Fibroblast of upper back skin (primary cell): ENCODE measurements around the gene ACSM6.
"Not testable (repeated sequence)": the region's sequence is repeated elsewhere in the genome, so short reads cannot be mapped to it uniquely, and the experiment has no call there.

Source experiments
- DNase-seq: peaks from one replicate; pipeline ENCODE4 v3.0.0-alpha.2; 2013

The ACSM6 gene

GRCh38 chr10:95220539-95220938, 26.5 kb downstream of the ACSM6 start:
- no peak for DNase-seq

GRCh38 chr10:95221124-95221523, 27.1 kb downstream of the ACSM6 start:
- peak; percentile 64 for DNase-seq

- no peak for DNase-seq
Observed at GRCh38 chr10:95225136-95225535, 31.1 kb downstream of the ACSM6 start.

GRCh38 chr10:95228934-95229723, 35.1 kb downstream of the ACSM6 start:
- not testable (repeated sequence) for DNase-seq

GRCh38 chr10:95229724-95230627, 35.9 kb downstream of the ACSM6 start:
- peak; percentile 99 for DNase-seq

- not testable (repeated sequence) for DNase-seq
Observed at GRCh38 chr10:95230677-95231586, 36.9 kb downstream of the ACSM6 start.

GRCh38 chr10:95233377-95234034, 39.5 kb downstream of the ACSM6 start:
- DNase-seq = no peak

GRCh38 chr10:95234951-95235350, 40.9 kb downstream of the ACSM6 start:
- DNase-seq = no peak

GRCh38 chr10:95235676-95236067, 41.6 kb downstream of the ACSM6 start:
- no peak for DNase-seq

GRCh38 chr10:95236068-95236903, 42.2 kb downstream of the ACSM6 start:
- peak; percentile 86 for DNase-seq

- DNase-seq = no peak
Observed at GRCh38 chr10:95237376-95238170, 43.5 kb downstream of the ACSM6 start.

- not testable (repeated sequence) for DNase-seq
Observed at GRCh38 chr10:95240096-95240495, 46.1 kb downstream of the ACSM6 start.

- DNase-seq = no peak
Observed at GRCh38 chr10:95240811-95241210, 46.8 kb downstream of the ACSM6 start.

- no peak for DNase-seq
Observed at GRCh38 chr10:95241533-95241932, 47.5 kb downstream of the ACSM6 start.

- peak; percentile 68 for DNase-seq
Observed at GRCh38 chr10:95242581-95243317, 48.7 kb downstream of the ACSM6 start.

- no peak for DNase-seq
Observed at GRCh38 chr10:95243318-95243617, 49.2 kb downstream of the ACSM6 start.

- DNase-seq = no peak
Observed at GRCh38 chr10:95244152-95244551, 50.1 kb downstream of the ACSM6 start.

- DNase-seq = no peak
Observed at GRCh38 chr10:95245425-95246055, 51.5 kb downstream of the ACSM6 start.

- peak; percentile 79 for DNase-seq
Observed at GRCh38 chr10:95246582-95247051, 52.6 kb downstream of the ACSM6 start.
